NCI-H1105 (cell line): ENCODE data around the gene TBXAS1.
"Not testable (repeated sequence)": the region's sequence is repeated elsewhere in the genome, so short reads cannot be mapped to it uniquely, and the experiment has no call there.

ENCODE experiments used
- DNase-seq: peaks from one replicate; lab custom pipeline; 2025; lab: John Stamatoyannopoulos, UW

Gene TBXAS1

GRCh38 chr7:139889186-139889871 is 60.3 kb downstream of the TBXAS1 start:
- DNase-seq, result no peak

GRCh38 chr7:139893461-139893860 is 64.4 kb downstream of the TBXAS1 start:
- DNase-seq, result no peak

- DNase-seq, result no peak
Observed at GRCh38 chr7:139893999-139894398, 64.9 kb downstream of the TBXAS1 start.

GRCh38 chr7:139895141-139895829 is 66.2 kb downstream of the TBXAS1 start:
- no peak for DNase-seq

- DNase-seq, result no peak
Observed at GRCh38 chr7:139896288-139896687, 67.2 kb downstream of the TBXAS1 start.

GRCh38 chr7:139896831-139897230 is 67.8 kb downstream of the TBXAS1 start:
- DNase-seq, result no peak

- DNase-seq, result no peak
Observed at GRCh38 chr7:139897422-139898090, 68.5 kb downstream of the TBXAS1 start.

GRCh38 chr7:139898483-139898882 is 69.4 kb downstream of the TBXAS1 start:
- no peak for DNase-seq

GRCh38 chr7:139899328-139899955 is 70.4 kb downstream of the TBXAS1 start:
- no peak for DNase-seq

GRCh38 chr7:139900326-139900725 is 71.3 kb downstream of the TBXAS1 start:
- no peak for DNase-seq

- no peak for DNase-seq
Observed at GRCh38 chr7:139901056-139901795, 72.2 kb downstream of the TBXAS1 start.

- DNase-seq, result no peak
Observed at GRCh38 chr7:139901901-139902300, 72.8 kb downstream of the TBXAS1 start.

- no peak for DNase-seq
Observed at GRCh38 chr7:139902436-139903102, 73.5 kb downstream of the TBXAS1 start.

GRCh38 chr7:139903103-139903477 is 74.0 kb downstream of the TBXAS1 start:
- not testable (repeated sequence) for DNase-seq

- no peak for DNase-seq
Observed at GRCh38 chr7:139906879-139907278, 77.8 kb downstream of the TBXAS1 start.

- DNase-seq, result no peak
Observed at GRCh38 chr7:139908792-139909191, 79.7 kb downstream of the TBXAS1 start.

GRCh38 chr7:139909379-139910050 is 80.5 kb downstream of the TBXAS1 start:
- DNase-seq, result no peak

- DNase-seq, result no peak
Observed at GRCh38 chr7:139913021-139913844, 84.2 kb downstream of the TBXAS1 start.

- DNase-seq, result no peak
Observed at GRCh38 chr7:139913845-139914135, 84.7 kb downstream of the TBXAS1 start.
